ENCODE data around the gene CNRIP1. TPM values are rescaled to one million over a fixed set of nuclear protein-coding genes. Genes with fewer than 3 reads are reported as not detected.

CNRIP1 gene
- total RNA-seq, 1 experiment from 2014 or later, result not detected

GRCh38 chr2:68302281-68302875 is 17.4 kb downstream of the CNRIP1 start (continued):
- TF ChIP-seq POLR2AphosphoS5 (IDR thresholded peaks at IDR 0.05; ENCODE audit: low read depth, low read length) (no peak), FOSL1 (IDR thresholded peaks at IDR 0.05; ENCODE audit: low read depth) (no peak), CTCF (IDR thresholded peaks at IDR 0.05 in 2 of 3, conservative IDR thresholded peaks at IDR 0.05 in 1 of 3; ENCODE audit: borderline replicate concordance in 1 of 3, insufficient read depth in 1 of 3, low read depth in 2 of 3, low read length in 2 of 3) (no peak), EZH2 (IDR thresholded peaks at IDR 0.05) (no peak)

- Histone ChIP-seq H3K9me3 (ENCODE audit: control insufficient read depth in 1 of 2, insufficient read depth in 1 of 2, low read depth in 1 of 2, low read length in 2 of 2) (no peaks in the 10 kb centered on the region), H3K4me1 (ENCODE audit: control insufficient read depth in 1 of 2, insufficient read depth in 2 of 2, low read length in 2 of 2) (no peaks in the 10 kb centered on the region), H3K27ac (ENCODE audit: low read depth, low read length) (no peak overlapping the region), H3K4me2 (ENCODE audit: low read length) (no peak overlapping the region), H3K9me2 (ENCODE audit: insufficient read depth) (no peaks in the 10 kb centered on the region), H3K27me3 (ENCODE audit: insufficient read depth, low read length) (no peaks in the 10 kb centered on the region), H3K4me3 (replicated peaks in 1 of 2; ENCODE audit: low read depth in 1 of 2, low read length in 2 of 2) (no peak overlapping the region), H3K36me3 (ENCODE audit: control insufficient read depth in 1 of 2, insufficient read depth in 2 of 2, low read length in 2 of 2) (no peaks in the 10 kb centered on the region), H4K20me1 (ENCODE audit: insufficient read depth) (no peaks in the 10 kb centered on the region), H3K79me2 (ENCODE audit: insufficient read depth, low read length) (no peaks in the 10 kb centered on the region), H3K9ac (ENCODE audit: low read length) (no peak overlapping the region), H2AFZ (ENCODE audit: low read depth, low read length, poor library complexity, severe bottlenecking) (no peak overlapping the region)
- CTCF ChIA-PET, result no interaction called here
- intact Hi-C loops (cut with micrococcal nuclease), result no loop called here
- TF ChIP-seq EGR1 (IDR thresholded peaks at IDR 0.05; ENCODE audit: low read depth) (no peak), CEBPB (IDR thresholded peaks at IDR 0.05; ENCODE audit: low read depth) (no peak), EZH2 (IDR thresholded peaks at IDR 0.05) (no peak)
- RAD21 ChIA-PET (ENCODE audit: low non-redundant PET in 1 of 2, low total read pairs in 2 of 2, uncharacterized antibody in 2 of 2, unreplicated experiment in 2 of 2), result no interaction called here
- ATAC-seq (no peak), DNase-seq (ENCODE audit: low read depth, low spot score) (no peak)
- no TSS peak for BruUV-seq (replicated peaks)
- POLR2A ChIA-PET, result no interaction called here
Measured at GRCh38 chr2:68295516-68295915, 24.2 kb downstream of the CNRIP1 start.
